ENCODE data around the gene SRGAP2C.
"Not testable (repeated sequence)": the region's sequence is repeated elsewhere in the genome, so short reads cannot be mapped to it uniquely, and the experiment has no call there.

SRGAP2C gene

DNA sequence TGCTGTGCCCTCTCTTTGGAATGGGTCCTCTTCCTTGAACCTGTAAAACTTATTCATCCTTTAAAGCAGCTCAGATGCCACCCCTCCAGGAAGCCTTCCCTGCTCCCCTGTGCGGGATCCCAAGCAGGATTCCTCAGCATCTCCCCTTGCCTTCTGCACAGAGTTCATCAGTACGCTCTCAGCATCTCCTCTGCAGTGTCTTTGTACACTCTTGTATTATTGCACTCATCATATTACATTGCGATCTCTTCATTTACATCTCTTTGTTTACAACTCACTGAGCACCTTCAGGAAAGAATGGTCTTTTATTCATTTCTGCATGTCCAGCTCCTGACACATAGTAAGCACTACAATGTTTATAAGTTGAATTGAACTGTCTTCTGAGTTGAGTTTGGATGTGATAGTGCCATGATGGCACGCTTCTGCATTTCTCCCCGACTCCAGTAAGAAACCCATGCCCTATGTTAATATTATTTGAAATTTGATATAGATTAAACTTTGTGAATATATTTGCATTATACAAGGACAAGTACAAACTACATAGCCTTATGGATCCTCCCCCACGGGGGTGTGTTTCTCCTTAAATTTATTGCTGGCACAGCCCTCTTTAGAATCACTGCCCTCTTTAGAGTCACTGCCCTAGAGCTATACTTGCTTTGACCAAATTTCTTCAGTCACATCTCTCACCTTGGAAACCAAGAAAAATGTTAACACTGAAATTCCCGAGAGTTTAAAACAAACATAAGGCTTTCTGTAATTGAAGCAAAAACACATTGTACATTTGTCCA lies 12.5 kb downstream of the SRGAP2C start:
- not testable (repeated sequence) for H2AFZ ChIP-seq (ENCODE audit: low read length); H3K9me2 ChIP-seq (replicated peaks; ENCODE audit: insufficient read depth, low read length); H3K36me3 ChIP-seq (replicated peaks; ENCODE audit: insufficient read depth, low read length); H4K20me1 ChIP-seq (ENCODE audit: insufficient read depth, low read length); H3F3A ChIP-seq (ENCODE audit: insufficient read depth, low read length); H3K4me1 ChIP-seq (ENCODE audit: low read length); H3K4me3 ChIP-seq (ENCODE audit: low read length); H3K79me2 ChIP-seq (ENCODE audit: low read length); DNase-seq; H3K27me3 ChIP-seq (replicated peaks; ENCODE audit: insufficient read depth, low read length); H3K9ac ChIP-seq (ENCODE audit: low read length); H3K9me3 ChIP-seq (replicated peaks; ENCODE audit: insufficient read depth, low read length); H3K4me2 ChIP-seq (ENCODE audit: low read depth, low read length); H3K27ac ChIP-seq (ENCODE audit: low read length)

DNA sequence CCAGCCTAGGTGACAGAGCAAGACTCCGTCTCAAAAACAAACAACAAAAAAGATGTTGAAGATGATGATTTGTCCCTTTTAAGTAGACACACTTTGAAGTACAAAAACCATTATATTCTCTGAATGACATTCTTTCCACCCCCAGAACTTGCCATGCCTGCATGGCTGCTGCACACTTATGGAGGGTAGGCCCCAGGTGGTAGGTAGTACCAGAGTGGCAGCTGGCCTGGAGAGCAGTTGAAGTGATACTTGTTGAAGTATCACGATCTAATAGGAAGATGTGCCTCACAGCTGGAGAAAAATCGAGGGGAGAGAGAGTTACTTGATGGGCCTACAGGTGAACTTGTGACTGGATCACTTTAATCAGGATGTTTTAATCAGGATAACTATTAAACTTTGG lies 15.0 kb downstream of the SRGAP2C start:
- H3K79me2 ChIP-seq (ENCODE audit: low read length); DNase-seq; H3K27ac ChIP-seq (ENCODE audit: low read length); H3F3A ChIP-seq (ENCODE audit: insufficient read depth, low read length); H3K4me2 ChIP-seq (ENCODE audit: low read depth, low read length); H3K9me2 ChIP-seq (replicated peaks; ENCODE audit: insufficient read depth, low read length); H2AFZ ChIP-seq (ENCODE audit: low read length); H4K20me1 ChIP-seq (ENCODE audit: insufficient read depth, low read length); H3K36me3 ChIP-seq (replicated peaks; ENCODE audit: insufficient read depth, low read length); H3K9me3 ChIP-seq (replicated peaks; ENCODE audit: insufficient read depth, low read length); H3K4me1 ChIP-seq (ENCODE audit: low read length); H3K27me3 ChIP-seq (replicated peaks; ENCODE audit: insufficient read depth, low read length); H3K4me3 ChIP-seq (ENCODE audit: low read length); H3K9ac ChIP-seq (ENCODE audit: low read length): not testable (repeated sequence)

DNA sequence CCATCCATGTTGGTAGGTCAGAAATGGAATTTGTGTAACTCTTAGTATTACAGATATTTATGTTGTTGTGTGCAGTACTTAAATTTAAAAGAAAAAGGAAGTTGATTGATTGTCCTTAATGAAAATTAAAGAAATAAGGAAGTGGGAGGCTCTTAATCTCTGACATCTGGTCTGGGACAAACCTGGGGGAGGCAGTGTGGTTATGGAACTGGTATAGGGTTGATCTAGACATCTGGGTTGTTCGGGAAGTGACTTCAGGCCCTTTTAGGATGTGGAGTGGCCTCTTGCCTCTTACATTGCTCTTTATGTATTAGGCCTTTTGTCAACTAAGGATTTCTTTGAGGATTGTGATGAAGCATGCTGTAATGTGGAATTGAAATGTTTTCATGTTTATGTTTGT lies 15.5 kb downstream of the SRGAP2C start:
- DNase-seq; H4K20me1 ChIP-seq (ENCODE audit: insufficient read depth, low read length); H3K9me3 ChIP-seq (replicated peaks; ENCODE audit: insufficient read depth, low read length); H2AFZ ChIP-seq (ENCODE audit: low read length); H3K79me2 ChIP-seq (ENCODE audit: low read length); H3F3A ChIP-seq (ENCODE audit: insufficient read depth, low read length); H3K4me2 ChIP-seq (ENCODE audit: low read depth, low read length); H3K27ac ChIP-seq (ENCODE audit: low read length); H3K9ac ChIP-seq (ENCODE audit: low read length); H3K4me1 ChIP-seq (ENCODE audit: low read length); H3K9me2 ChIP-seq (replicated peaks; ENCODE audit: insufficient read depth, low read length); H3K27me3 ChIP-seq (replicated peaks; ENCODE audit: insufficient read depth, low read length); H3K4me3 ChIP-seq (ENCODE audit: low read length); H3K36me3 ChIP-seq (replicated peaks; ENCODE audit: insufficient read depth, low read length): not testable (repeated sequence)

DNA sequence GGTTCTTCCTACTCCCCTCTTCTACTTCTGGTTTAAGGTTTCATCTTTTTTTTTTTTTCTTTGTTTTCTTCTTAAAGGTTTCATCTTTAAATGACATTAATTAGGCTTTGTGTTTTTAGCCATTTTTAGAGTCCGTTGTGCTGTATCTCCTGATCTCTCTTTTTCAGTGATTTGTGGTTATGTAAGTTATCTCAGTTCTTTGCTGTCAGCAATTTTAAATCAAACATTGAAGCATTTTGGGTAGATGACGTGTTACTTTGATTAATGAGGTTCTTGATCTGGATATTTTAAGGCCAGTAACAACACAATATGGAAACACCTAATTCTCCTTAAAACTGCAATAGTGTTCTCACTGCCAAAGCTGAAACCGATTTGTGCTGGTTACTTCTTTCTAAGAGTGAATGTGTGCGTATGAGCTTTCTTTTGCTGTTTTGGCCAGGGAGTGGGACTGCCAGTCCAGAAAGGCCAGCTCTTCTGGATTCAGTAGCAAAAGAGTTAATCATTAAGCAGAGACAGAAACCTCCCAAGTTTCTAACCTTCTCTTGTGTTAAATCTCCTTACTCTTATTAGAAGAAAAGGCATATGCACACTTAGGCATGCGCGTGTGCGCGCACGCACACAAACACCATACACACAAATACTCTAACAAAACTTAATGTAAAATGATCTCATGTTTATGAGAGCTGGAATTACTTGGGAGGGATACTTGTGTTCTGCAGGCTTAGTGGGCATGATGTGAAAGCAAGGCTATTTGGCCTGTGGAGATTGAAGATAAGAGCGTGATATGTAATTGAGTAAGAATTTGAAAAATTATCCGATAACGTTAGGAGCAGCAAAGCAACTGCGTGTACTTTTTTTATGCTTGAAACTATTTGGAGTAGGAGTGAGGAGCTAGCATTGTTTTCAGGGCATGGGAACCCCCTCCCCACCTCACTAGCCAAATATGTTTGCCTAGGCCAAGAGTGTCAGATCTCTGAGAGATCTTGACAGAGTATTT lies 16.5 kb downstream of the SRGAP2C start:
- H3K9ac ChIP-seq (ENCODE audit: low read length); H3K4me1 ChIP-seq (ENCODE audit: low read length); H3K27me3 ChIP-seq (replicated peaks; ENCODE audit: insufficient read depth, low read length); DNase-seq; H3K9me2 ChIP-seq (replicated peaks; ENCODE audit: insufficient read depth, low read length); H3K36me3 ChIP-seq (replicated peaks; ENCODE audit: insufficient read depth, low read length); H3K9me3 ChIP-seq (replicated peaks; ENCODE audit: insufficient read depth, low read length); H3K4me2 ChIP-seq (ENCODE audit: low read depth, low read length); H3K4me3 ChIP-seq (ENCODE audit: low read length); H3F3A ChIP-seq (ENCODE audit: insufficient read depth, low read length); H2AFZ ChIP-seq (ENCODE audit: low read length); H3K27ac ChIP-seq (ENCODE audit: low read length); H3K79me2 ChIP-seq (ENCODE audit: low read length); H4K20me1 ChIP-seq (ENCODE audit: insufficient read depth, low read length): not testable (repeated sequence)

DNA sequence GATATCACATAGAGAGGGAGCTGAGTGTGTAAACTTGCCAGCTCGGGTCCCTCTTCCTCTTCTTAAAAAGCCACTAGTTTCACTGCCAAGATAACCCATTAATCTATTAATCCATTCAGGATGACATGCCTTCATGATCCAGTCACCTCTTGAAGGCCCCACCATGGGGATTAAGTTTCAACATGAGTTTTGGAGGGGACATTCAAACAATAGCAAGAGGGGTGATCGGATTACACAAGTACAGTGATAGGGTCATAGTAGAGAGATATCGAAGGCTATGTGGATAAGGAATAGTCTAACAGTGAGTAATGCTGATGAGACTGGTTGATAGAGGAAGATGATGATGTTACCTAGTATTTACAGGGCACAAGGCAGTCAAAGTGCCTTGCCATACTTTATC lies 18.2 kb downstream of the SRGAP2C start:
- not testable (repeated sequence) for H3K4me1 ChIP-seq (ENCODE audit: low read length); H3F3A ChIP-seq (ENCODE audit: insufficient read depth, low read length); DNase-seq; H4K20me1 ChIP-seq (ENCODE audit: insufficient read depth, low read length); H3K9me3 ChIP-seq (replicated peaks; ENCODE audit: insufficient read depth, low read length); H3K36me3 ChIP-seq (replicated peaks; ENCODE audit: insufficient read depth, low read length); H3K27ac ChIP-seq (ENCODE audit: low read length); H3K4me3 ChIP-seq (ENCODE audit: low read length); H3K9me2 ChIP-seq (replicated peaks; ENCODE audit: insufficient read depth, low read length); H2AFZ ChIP-seq (ENCODE audit: low read length); H3K27me3 ChIP-seq (replicated peaks; ENCODE audit: insufficient read depth, low read length); H3K4me2 ChIP-seq (ENCODE audit: low read depth, low read length); H3K79me2 ChIP-seq (ENCODE audit: low read length); H3K9ac ChIP-seq (ENCODE audit: low read length)

DNA sequence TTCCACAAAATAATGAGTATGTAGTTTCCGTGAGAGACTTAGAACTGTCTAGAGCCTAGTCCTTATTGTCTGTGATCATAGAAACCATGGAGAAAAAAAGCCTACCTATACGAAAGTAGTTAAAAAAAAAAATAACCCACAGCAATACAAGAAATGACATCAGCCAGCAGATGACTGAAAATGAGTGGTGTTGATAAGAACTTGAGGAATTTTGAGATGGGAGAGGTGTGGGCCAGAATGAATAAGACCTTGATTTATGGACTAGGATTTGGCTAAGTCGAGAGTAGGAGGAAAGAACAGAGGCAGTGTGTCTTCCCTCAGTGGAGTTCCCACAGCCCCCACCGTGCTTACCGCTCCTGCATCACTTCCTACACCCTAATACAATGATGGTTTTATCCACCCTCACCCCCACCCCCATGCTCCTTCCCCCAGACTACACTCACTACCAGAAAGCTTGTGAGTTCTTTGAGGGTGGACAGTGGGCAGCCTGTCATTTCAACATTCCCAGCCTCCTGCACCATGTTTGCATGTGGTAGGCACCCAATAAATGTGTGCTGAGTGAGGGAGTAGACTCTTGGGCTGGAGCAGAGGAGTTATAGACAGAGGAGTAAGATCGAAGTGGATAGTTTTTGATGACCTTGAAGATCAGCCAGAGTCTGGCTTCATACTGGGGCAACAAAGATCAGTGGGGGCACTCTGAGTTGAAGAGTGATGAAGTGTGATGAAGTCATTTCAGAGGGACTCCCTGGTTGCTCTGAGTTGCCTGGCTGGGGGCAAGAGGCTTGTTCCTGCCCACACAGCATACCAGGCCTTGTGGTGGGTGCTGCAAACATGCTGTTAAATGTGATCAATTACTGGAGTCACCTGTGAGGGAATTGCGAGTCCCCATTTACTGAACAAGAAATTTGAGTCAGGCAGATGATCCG lies 21.3 kb downstream of the SRGAP2C start:
- not testable (repeated sequence) for H3K27ac ChIP-seq (ENCODE audit: low read length); DNase-seq; H3K27me3 ChIP-seq (replicated peaks; ENCODE audit: insufficient read depth, low read length)

DNA sequence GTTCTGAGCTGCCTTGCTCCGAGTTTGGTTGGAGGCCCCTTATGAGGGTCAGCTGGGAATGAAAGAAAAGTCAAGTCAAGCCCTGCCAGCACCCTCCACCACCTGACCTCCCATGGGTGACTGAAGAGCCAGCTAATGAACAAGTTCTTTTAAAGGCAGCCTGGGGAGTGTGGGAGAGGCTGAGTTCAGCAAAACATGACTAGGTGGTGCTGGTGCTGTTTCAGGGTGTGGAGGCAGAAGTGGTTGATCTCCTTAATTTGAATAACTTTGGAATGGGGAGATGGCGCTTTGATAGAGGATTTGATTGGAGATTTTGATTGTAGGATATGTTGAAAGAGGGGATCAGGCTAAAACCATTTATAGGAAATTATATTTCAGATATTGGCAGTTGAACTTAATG lies 22.6 kb downstream of the SRGAP2C start:
- not testable (repeated sequence) for DNase-seq; H3K27me3 ChIP-seq (replicated peaks; ENCODE audit: insufficient read depth, low read length); H3K4me1 ChIP-seq (ENCODE audit: low read length); H3K4me3 ChIP-seq (ENCODE audit: low read length); H3K79me2 ChIP-seq (ENCODE audit: low read length); H3K9me2 ChIP-seq (replicated peaks; ENCODE audit: insufficient read depth, low read length); H3K4me2 ChIP-seq (ENCODE audit: low read depth, low read length); H3K36me3 ChIP-seq (replicated peaks; ENCODE audit: insufficient read depth, low read length); H3F3A ChIP-seq (ENCODE audit: insufficient read depth, low read length); H3K27ac ChIP-seq (ENCODE audit: low read length); H2AFZ ChIP-seq (ENCODE audit: low read length); H3K9me3 ChIP-seq (replicated peaks; ENCODE audit: insufficient read depth, low read length); H3K9ac ChIP-seq (ENCODE audit: low read length); H4K20me1 ChIP-seq (ENCODE audit: insufficient read depth, low read length)

More for the DNA sequence above, 21.3 kb downstream of the SRGAP2C start:
- H3K4me3 ChIP-seq (ENCODE audit: low read length); H3K9ac ChIP-seq (ENCODE audit: low read length); H3K9me2 ChIP-seq (replicated peaks; ENCODE audit: insufficient read depth, low read length); H3K4me1 ChIP-seq (ENCODE audit: low read length); H3K79me2 ChIP-seq (ENCODE audit: low read length); H2AFZ ChIP-seq (ENCODE audit: low read length); H3K9me3 ChIP-seq (replicated peaks; ENCODE audit: insufficient read depth, low read length); H4K20me1 ChIP-seq (ENCODE audit: insufficient read depth, low read length); H3K4me2 ChIP-seq (ENCODE audit: low read depth, low read length); H3F3A ChIP-seq (ENCODE audit: insufficient read depth, low read length); H3K36me3 ChIP-seq (replicated peaks; ENCODE audit: insufficient read depth, low read length): not testable (repeated sequence)
